Adipocyte (in vitro differentiated cells): ENCODE measurements around the gene EPS15.

Experiments used
- DNase-seq: peaks from one replicate; pipeline ENCODE4 v3.0.0-alpha.2; 2015; ENCODE audit warnings: low read depth
- H3K27me3 ChIP-seq: replicated peaks from 2 replicates; pipeline ENCODE4 v1.7.0; 2013; ENCODE audit warnings: mild to moderate bottlenecking, low read length, moderate library complexity; ENCODE audit not compliant: control insufficient read depth, insufficient read depth
- H3K36me3 ChIP-seq: 2 replicates; pipeline ENCODE4 v1.7.0; 2013; ENCODE audit warnings: low read length, mild to moderate bottlenecking, moderate library complexity; ENCODE audit not compliant: control insufficient read depth, insufficient read depth, severe bottlenecking
- H3K4me1 ChIP-seq: 2 replicates; pipeline ENCODE4 v1.7.0; 2013; ENCODE audit warnings: mild to moderate bottlenecking, low read length, moderate library complexity; ENCODE audit not compliant: control insufficient read depth, insufficient read depth
- H3K4me3 ChIP-seq: 2 replicates; pipeline ENCODE4 v1.7.0; 2013; ENCODE audit warnings: mild to moderate bottlenecking, low read length, moderate library complexity
- H3K9ac ChIP-seq: 2 replicates; pipeline ENCODE4 v1.7.0; 2013; ENCODE audit warnings: mild to moderate bottlenecking, low read length, moderate library complexity
- H3K9me3 ChIP-seq: 2 replicates; pipeline ENCODE4 v1.7.0; 2013; ENCODE audit warnings: mild to moderate bottlenecking, low read length, moderate library complexity; ENCODE audit not compliant: control insufficient read depth

The EPS15 gene

DNA sequence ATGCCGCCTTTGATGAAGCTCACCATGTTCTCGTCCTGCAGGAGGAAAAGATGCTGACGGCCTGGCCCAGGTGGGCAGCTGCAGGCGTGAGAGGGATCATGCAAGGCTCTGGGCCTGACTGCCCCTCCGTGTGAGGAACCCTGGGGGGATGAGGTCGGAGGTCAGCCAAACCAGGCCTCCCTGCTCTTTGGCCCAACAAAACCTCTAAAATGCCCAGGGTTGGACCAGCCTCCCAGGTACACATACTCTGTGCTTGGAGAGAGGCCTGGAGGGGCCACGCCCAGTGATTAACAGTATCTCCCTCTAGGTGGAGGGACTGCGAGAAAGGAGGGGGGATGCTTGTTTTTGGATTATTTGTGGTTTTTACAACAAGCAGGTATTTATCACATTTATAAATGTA lies 209.8 kb downstream of the EPS15 start:
- Histone ChIP-seq H3K4me3 (no peak overlapping the region), H3K36me3 (no peaks in the 10 kb centered on the region), H3K9me3 (no peaks in the 10 kb centered on the region), H3K4me1 (peaks cover 8% of the 10 kb centered on the region), H3K27me3 (no peaks in the 10 kb centered on the region), H3K9ac (no peak overlapping the region)
- no peak for DNase-seq

DNA sequence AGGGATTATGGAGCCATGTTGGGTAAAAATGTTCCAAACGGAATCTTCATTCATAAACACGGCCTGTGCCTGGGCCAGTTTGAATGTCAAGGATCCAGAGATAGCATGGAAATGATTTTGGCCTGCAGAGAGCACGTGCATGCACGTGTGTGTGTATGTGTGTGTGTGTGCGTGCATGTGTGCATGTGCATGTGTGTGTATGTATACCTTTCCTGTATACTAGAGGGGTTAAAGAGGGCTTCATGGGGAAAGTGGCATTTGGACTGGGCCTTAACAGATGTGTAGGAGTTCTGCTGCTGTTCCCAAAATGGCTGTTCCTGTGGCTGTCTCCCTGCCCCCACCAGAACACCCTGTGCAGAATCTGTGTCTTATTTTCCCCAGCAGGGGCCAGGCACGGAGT lies 210.4 kb downstream of the EPS15 start:
- no peaks in the 10 kb centered on the region for H3K27me3 ChIP-seq
- H3K9me3 ChIP-seq = no peaks in the 10 kb centered on the region
- no peak overlapping the region for H3K9ac ChIP-seq
- H3K36me3 ChIP-seq = no peaks in the 10 kb centered on the region
- no peak for DNase-seq
- H3K4me3 ChIP-seq = no peak overlapping the region
- peaks cover 2% of the 10 kb centered on the region for H3K4me1 ChIP-seq

DNA sequence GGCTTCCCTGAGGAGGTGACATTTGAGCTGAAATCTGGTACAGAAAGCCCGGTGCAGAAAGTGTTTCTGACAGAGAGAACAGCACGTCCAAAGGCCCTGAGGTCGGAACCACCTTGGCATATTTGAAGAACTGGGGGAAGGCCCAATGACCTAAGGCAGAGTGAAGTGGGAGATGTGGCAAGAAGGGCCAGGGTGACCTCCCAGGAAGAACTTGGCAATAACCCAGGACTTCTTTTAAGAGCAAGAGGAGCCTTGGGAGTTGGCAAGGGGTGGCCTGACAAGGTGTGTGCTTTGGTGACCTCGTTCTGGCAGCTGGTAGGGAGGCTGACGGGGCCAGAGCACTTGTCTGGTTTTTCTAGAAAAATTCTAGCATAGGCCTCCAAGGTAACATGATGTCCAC lies 212.1 kb downstream of the EPS15 start:
- no peak for DNase-seq
- Histone ChIP-seq H3K9me3 (no peaks in the 10 kb centered on the region), H3K36me3 (no peaks in the 10 kb centered on the region), H3K27me3 (no peaks in the 10 kb centered on the region), H3K4me3 (no peak overlapping the region), H3K4me1 (no peaks in the 10 kb centered on the region), H3K9ac (no peak overlapping the region)

DNA sequence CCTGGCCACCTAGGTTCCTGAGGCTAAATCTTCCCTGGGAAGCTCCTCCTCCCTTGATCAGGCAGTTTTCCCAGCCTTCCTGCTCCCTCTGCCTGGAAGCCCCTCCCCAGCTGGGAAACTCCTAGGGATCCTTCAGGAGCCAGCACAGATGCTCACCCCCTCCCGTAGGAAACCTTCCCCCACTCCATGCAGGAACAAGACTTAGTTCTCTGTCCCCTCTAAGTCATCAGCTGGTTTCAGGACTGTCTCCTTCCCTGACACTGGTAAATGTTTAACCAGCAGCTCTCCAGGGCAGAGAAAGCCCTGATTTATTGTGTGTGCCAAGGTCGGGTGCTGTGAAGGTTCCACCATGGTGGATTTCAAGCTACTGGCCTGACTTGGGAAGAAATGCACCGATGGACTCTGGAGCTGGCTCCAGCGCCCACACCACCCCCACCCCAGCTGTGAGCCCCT lies 213.7 kb downstream of the EPS15 start:
- no peaks in the 10 kb centered on the region for H3K27me3 ChIP-seq
- DNase-seq = no peak
- no peak overlapping the region for H3K9ac ChIP-seq
- H3K4me1 ChIP-seq = no peaks in the 10 kb centered on the region
- H3K4me3 ChIP-seq = no peak overlapping the region
- no peaks in the 10 kb centered on the region for H3K36me3 ChIP-seq
- no peaks in the 10 kb centered on the region for H3K9me3 ChIP-seq

DNA sequence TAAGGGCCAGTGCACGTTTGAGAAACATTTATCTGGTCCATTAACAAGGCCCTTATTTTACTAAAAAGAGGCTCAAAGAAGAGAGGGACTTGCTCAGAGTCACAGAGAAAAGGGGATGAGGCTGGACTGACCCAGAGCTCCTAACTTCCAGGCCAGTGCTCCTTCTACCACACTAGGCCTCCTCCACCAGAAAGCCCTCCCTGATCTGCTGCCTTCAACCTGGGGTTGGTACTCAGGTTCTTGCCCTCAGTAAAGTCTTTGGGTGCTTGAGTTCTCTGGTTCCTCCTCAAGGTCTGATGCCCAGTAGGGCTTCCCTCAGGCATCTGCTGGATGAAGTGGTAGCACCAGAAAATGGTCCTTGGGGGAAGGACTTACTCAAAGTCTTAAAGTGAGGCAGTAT lies 214.7 kb downstream of the EPS15 start:
- no peaks in the 10 kb centered on the region for H3K36me3 ChIP-seq

More for the DNA sequence above, 214.7 kb downstream of the EPS15 start:
- H3K9me3 ChIP-seq = no peaks in the 10 kb centered on the region
- H3K9ac ChIP-seq = no peak overlapping the region
- DNase-seq = no peak
- no peak overlapping the region for H3K4me3 ChIP-seq
- no peaks in the 10 kb centered on the region for H3K27me3 ChIP-seq
- H3K4me1 ChIP-seq = no peaks in the 10 kb centered on the region
